H1 (cell line): ENCODE results near the gene SLC12A4. TPM values are rescaled to one million over a fixed set of nuclear protein-coding genes. Genes with fewer than 3 reads are reported as not detected.

Source experiments
- CTCF ChIA-PET: fragments of 300-600 bp; sonication (Branson Sonifier 250); formaldehyde crosslinking; loops from one replicate; lab custom pipeline; 2021; ENCODE audit not compliant: partially characterized antibody; lab: Charles Lee
- POLR2A ChIA-PET: fragments of 300-600 bp; sonication (Branson Sonifier 250); formaldehyde crosslinking; loops from one replicate; lab custom pipeline; 2021; ENCODE audit warnings: inconsistent platforms; ENCODE audit not compliant: partially characterized antibody; lab: Charles Lee
- DNase-seq, 2 experiments: peaks; one replicate each; pipeline versions ENCODE4 v3.0.0 to v3.0.0-alpha.2; 2010 to 2022; ENCODE audit warnings: low spot score in 2 of 2, low read depth in 1 of 2, mixed read lengths in 1 of 2
- FAIRE-seq: peaks from 2 replicates; lab custom pipeline; 2011; peaks lifted over from hg19 to GRCh38; lab: Jason Lieb, UNC
- H2AFZ ChIP-seq: 2 replicates; pipeline ENCODE4 v1.8.1; 2012; ENCODE audit warnings: low read length, inconsistent platforms
- H2AK5ac ChIP-seq: 2 replicates; pipeline ENCODE4 v1.6.1; 2013; ENCODE audit warnings: low read depth, low read length
- H2BK120ac ChIP-seq: replicated peaks from 2 replicates; pipeline ENCODE3; 2013; ENCODE audit warnings: low read depth, low read length, inconsistent platforms
- H2BK12ac ChIP-seq: 2 replicates; pipeline ENCODE4 v1.6.1; 2013; ENCODE audit warnings: low read depth, low read length
- H2BK15ac ChIP-seq: 2 replicates; pipeline ENCODE4 v1.6.1; 2013; ENCODE audit warnings: low read length
- H2BK20ac ChIP-seq: 2 replicates; pipeline ENCODE4 v1.6.1; 2013; ENCODE audit warnings: low read length
- H2BK5ac ChIP-seq: 2 replicates; pipeline ENCODE4 v1.6.1; 2013; ENCODE audit warnings: low read depth, low read length
- H3K14ac ChIP-seq: 2 replicates; pipeline ENCODE4 v1.6.1; 2013; ENCODE audit warnings: inconsistent platforms; ENCODE audit not compliant: insufficient read length
- H3K18ac ChIP-seq: 2 replicates; pipeline ENCODE4 v1.6.1; 2013; ENCODE audit warnings: low read length; ENCODE audit errors: extremely low read depth
- H3K23ac ChIP-seq: 2 replicates; pipeline ENCODE4 v1.6.1; 2013; ENCODE audit warnings: inconsistent platforms; ENCODE audit not compliant: insufficient read length
- H3K23me2 ChIP-seq: 2 replicates; pipeline ENCODE4 v1.6.1; 2013; ENCODE audit warnings: low read depth, low read length
- H3K27ac ChIP-seq: 2 replicates; pipeline ENCODE4 v1.6.1; 2011; ENCODE audit warnings: low read depth, low read length, inconsistent platforms
- H3K27me3 ChIP-seq, 4 experiments: replicated peaks in 1 of 4; 1 replicate in 1 of 4; 2 replicates in 3 of 4; pipeline versions ENCODE4 v1.6.1 to v1.8.1; 2011 to 2013; ENCODE audit warnings: low read length in 3 of 4, mild to moderate bottlenecking in 3 of 4, inconsistent platforms in 2 of 4, mixed read lengths in 2 of 4, moderate library complexity in 1 of 4; ENCODE audit not compliant: control insufficient read depth in 3 of 4, insufficient read depth in 3 of 4; ENCODE audit errors: extremely low read depth in 1 of 4
- H3K36me3 ChIP-seq, 4 experiments: 2 replicates each; pipeline versions ENCODE4 v1.6.1 to v1.8.1; 2011 to 2013; ENCODE audit warnings: mild to moderate bottlenecking in 4 of 4, low read length in 3 of 4, moderate library complexity in 2 of 4, control low read depth in 1 of 4, inconsistent platforms in 1 of 4; ENCODE audit not compliant: insufficient read depth in 4 of 4, control insufficient read depth in 2 of 4
- H3K4ac ChIP-seq: replicated peaks from 2 replicates; pipeline ENCODE3; 2013; ENCODE audit warnings: low read length, low read depth, mixed read lengths, inconsistent platforms; ENCODE audit not compliant: insufficient read length
- H3K4me1 ChIP-seq, 4 experiments: replicated peaks in 1 of 4; 1 replicate in 1 of 4; 2 replicates in 3 of 4; pipeline versions ENCODE4 v1.6.1 to v1.8.1; 2011 to 2013; ENCODE audit warnings: low read length in 3 of 4, inconsistent platforms in 2 of 4, mixed read lengths in 1 of 4; ENCODE audit not compliant: insufficient read depth in 4 of 4, control insufficient read depth in 3 of 4
- H3K4me2 ChIP-seq, 2 experiments: 2 replicates each; pipeline versions ENCODE4 v1.6.1 to v1.8.1; 2011 to 2013; ENCODE audit warnings: low read depth in 2 of 2, low read length in 2 of 2, control low read depth in 1 of 2, inconsistent platforms in 1 of 2, mild to moderate bottlenecking in 1 of 2; ENCODE audit not compliant: insufficient read depth in 1 of 2
- H3K4me3 ChIP-seq, 4 experiments: fragments of 200-600, 300-600 bp in 1 of 4; sonication (generic), shearing (Covaris generic), sonication (Bioruptor Twin) in 1 of 4; 2 replicates each; pipeline versions ENCODE4 v1.5.1 to v1.8.1; 2011 to 2016; ENCODE audit warnings: low read length in 4 of 4, low read depth in 3 of 4, control low read depth in 2 of 4, inconsistent platforms in 2 of 4, mild to moderate bottlenecking in 2 of 4, mixed read lengths in 1 of 4, moderate library complexity in 1 of 4; ENCODE audit not compliant: insufficient read depth in 2 of 4; ENCODE audit errors: extremely low read depth in 1 of 4
- H3K56ac ChIP-seq: replicated peaks from 2 replicates; pipeline ENCODE3; 2013; ENCODE audit warnings: low read depth, mild to moderate bottlenecking, mixed read lengths, low read length, inconsistent platforms; ENCODE audit not compliant: insufficient read length
- H3K79me1 ChIP-seq: 2 replicates; pipeline ENCODE4 v1.6.1; 2013; ENCODE audit warnings: low read depth, low read length, control low read depth
- H3K79me2 ChIP-seq, 2 experiments: 2 replicates each; pipeline versions ENCODE4 v1.6.1 to v1.8.1; 2012 to 2013; ENCODE audit warnings: low read length in 2 of 2, mild to moderate bottlenecking in 2 of 2, inconsistent platforms in 1 of 2; ENCODE audit not compliant: insufficient read depth in 2 of 2, control insufficient read depth in 1 of 2
- H3K9ac ChIP-seq, 4 experiments: replicated peaks in 1 of 4; 1 replicate in 1 of 4; 2 replicates in 3 of 4; pipeline versions ENCODE4 v1.6.1 to v1.8.1; 2011 to 2013; ENCODE audit warnings: low read depth in 3 of 4, low read length in 3 of 4, control low read depth in 2 of 4, mild to moderate bottlenecking in 2 of 4, moderate library complexity in 2 of 4, inconsistent platforms in 1 of 4; ENCODE audit errors: extremely low read depth in 1 of 4
- H3K9me3 ChIP-seq, 2 experiments: 2 replicates each; pipeline versions ENCODE4 v1.6.1 to v1.8.1; 2012 to 2013; ENCODE audit warnings: mild to moderate bottlenecking in 2 of 2, moderate library complexity in 2 of 2, control low read depth in 1 of 2, inconsistent platforms in 1 of 2, low read depth in 1 of 2, low read length in 1 of 2, mixed read lengths in 1 of 2; ENCODE audit not compliant: insufficient read depth in 2 of 2
- H4K20me1 ChIP-seq, 2 experiments: replicated peaks in 1 of 2; 2 replicates each; pipeline versions ENCODE3 to v1.8.1; 2011 to 2013; ENCODE audit warnings: inconsistent platforms in 2 of 2, low read length in 2 of 2, mild to moderate bottlenecking in 1 of 2; ENCODE audit not compliant: insufficient read depth in 2 of 2, control insufficient read depth in 1 of 2
- H4K5ac ChIP-seq: 2 replicates; pipeline ENCODE4 v1.6.1; 2013; ENCODE audit warnings: low read length, low read depth, mixed read lengths, inconsistent platforms; ENCODE audit not compliant: insufficient read length
- H4K8ac ChIP-seq: 2 replicates; pipeline ENCODE4 v1.8.0; 2013; ENCODE audit warnings: mild to moderate bottlenecking, moderate library complexity, low read length, inconsistent platforms; ENCODE audit not compliant: insufficient read depth; ENCODE audit errors: extremely low read depth
- H4K91ac ChIP-seq: replicated peaks from 2 replicates; pipeline ENCODE3; 2013; ENCODE audit warnings: low read length, mixed read lengths, inconsistent platforms; ENCODE audit not compliant: insufficient read length
- CBX5 ChIP-seq: fragments of 300-800, 300-1000 bp; sonication (generic); IDR thresholded peaks from 2 replicates; pipeline ENCODE4 v1.7.1; 2016; ENCODE audit warnings: antibody characterized with exemption, low read length, low read depth
- EGR1 ChIP-seq: IDR thresholded peaks from 2 replicates; pipeline ENCODE4 v1.6.1; 2011; ENCODE audit warnings: low read depth, low read length, borderline replicate concordance
- KDM4A ChIP-seq: IDR thresholded peaks from one replicate; pipeline ENCODE4 v1.7.1; 2012; ENCODE audit warnings: low read depth, mild to moderate bottlenecking, moderate library complexity, low read length, inconsistent platforms; ENCODE audit not compliant: severe bottlenecking
- KDM5A ChIP-seq: fragments of 200-600 bp; IDR thresholded peaks from 2 replicates; pipeline ENCODE4 v1.7.1; 2012; ENCODE audit warnings: mild to moderate bottlenecking, low read length, inconsistent platforms, mixed read lengths
- SP1 ChIP-seq: IDR thresholded peaks from 2 replicates; pipeline ENCODE4 v1.6.1; 2011; ENCODE audit warnings: low read depth, low read length
- SP2 ChIP-seq: IDR thresholded peaks from 2 replicates; pipeline ENCODE4 v1.6.1; 2012; ENCODE audit warnings: mild to moderate bottlenecking, low read length, inconsistent platforms
- TAF1 ChIP-seq: IDR thresholded peaks from 2 replicates; pipeline ENCODE4 v1.6.1; 2011; ENCODE audit warnings: mild to moderate bottlenecking, low read depth, low read length
- TBP ChIP-seq: IDR thresholded peaks from 2 replicates; pipeline ENCODE4 v1.6.1; 2011; ENCODE audit warnings: low read depth, low read length, improper control_type of control experiment
- WGBS, 2 experiments: shearing (Covaris generic) in 1 of 2; methylation state at CpG; one replicate each; pipeline versions ENCODE4 v1.1.6 to v1.1.7; 2013 to 2015; ENCODE audit warnings: low lambda C conversion rate in 2 of 2, mixed read lengths in 2 of 2, inconsistent platforms in 1 of 2, low coverage in 1 of 2, missing lambda C conversion rate in 1 of 2; ENCODE audit not compliant: insufficient replicate concordance in 2 of 2, insufficient coverage in 1 of 2, insufficient read length in 1 of 2; ENCODE audit errors: extremely low coverage in 1 of 2, missing lambda C conversion rate in 1 of 2; 5-methylcytosine and 5-hydroxymethylcytosine counted together
- polyA plus RNA-seq, 7 experiments: library from polyadenylated mRNA; depleted of rRNA in 3 of 7; stranded (reverse) in 5 of 7; unstranded in 2 of 7; fragments of >200 nt in 5 of 7; fragments of 200-250 nt in 2 of 7; gene quantifications; 1 replicate in 5 of 7; 2 replicates in 1 of 7; 4 replicates in 1 of 7; pipeline versions ENCODE4 v1.2.1 to v1.2.3, GENCODE V29; 2011 to 2013; ENCODE audit warnings: missing spikeins in 2 of 7, mixed read lengths in 2 of 7
- total RNA-seq: library from RNA; stranded (reverse); fragmentation: NEBNext Ultra II Directional; extraction: Animal tissue kit (Norgen Biotek cat#: 25700); gene quantifications from 2 replicates; pipeline ENCODE4 v1.2.1, GENCODE V29; 2021
- TF ChIP-seq, protein P1 (sequence below): IDR thresholded peaks from 2 replicates; pipeline ENCODE4 v1.6.1; 2011; ENCODE audit warnings: low read length, improper control_type of control experiment
- TF ChIP-seq, protein P2 (sequence below): IDR thresholded peaks from 2 replicates; pipeline ENCODE4 v1.6.1; 2012; ENCODE audit warnings: low read length, inconsistent platforms

Gene SLC12A4
- total and polyA plus RNA-seq, 2 of the 8 experiments (the other 6 are each of a cell fraction or from before 2014, with no cell fraction given): 41.3 to 49.3 TPM

DNA sequence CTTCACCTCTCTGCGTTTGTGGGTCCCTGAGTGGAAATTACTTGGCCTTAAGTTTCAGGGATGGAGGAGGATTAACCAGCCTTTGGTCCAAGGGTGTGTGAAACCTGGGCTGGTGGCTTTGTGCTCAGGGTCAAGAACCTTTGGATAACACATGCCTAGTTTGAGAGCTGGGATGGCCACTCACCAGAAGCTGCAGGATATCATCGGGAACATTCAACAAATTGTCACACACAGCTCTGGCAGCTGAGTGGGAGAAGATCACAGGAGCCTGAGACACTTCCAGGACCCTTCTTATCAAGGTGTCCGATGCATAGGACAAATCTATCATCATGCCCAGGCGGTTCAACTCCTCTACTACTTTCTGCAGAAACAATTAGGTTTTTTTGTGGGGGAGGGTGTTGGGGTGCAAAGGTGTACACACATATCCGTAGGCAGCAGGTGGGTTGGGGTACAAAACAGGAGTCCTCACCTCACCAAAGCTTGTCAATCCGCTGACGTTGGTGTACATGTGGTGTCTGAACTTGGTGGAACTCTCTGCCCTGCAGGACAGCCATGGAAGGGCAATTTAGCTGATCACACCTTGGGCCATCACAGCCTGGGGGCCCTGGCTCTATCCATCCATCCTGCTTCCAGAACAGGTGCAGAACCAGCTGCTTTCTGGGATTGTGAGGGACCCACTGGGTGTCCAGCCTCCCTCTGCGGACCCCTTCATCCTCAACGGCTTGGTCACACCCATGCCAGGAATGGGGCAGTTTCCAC is 9.2 kb upstream of the SLC12A4 start:
- no peaks in the 10 kb centered on the region for H3K79me1 ChIP-seq
- H3K27ac ChIP-seq: no peak overlapping the region
- H3K4me3 ChIP-seq: no peak overlapping the region
- H3K4ac ChIP-seq: no peak overlapping the region
- no peak overlapping the region for H2BK12ac ChIP-seq
- WGBS, 2 experiments: 83% methylated on average over 9 of the region's 9 CpGs; no CpG with 5 or more reads in 1 of the 2 experiments
- ChIA-PET CTCF (interaction anchor here (1.2 to 1.5 kb wide), 6 partner anchors 8 to 44 kb away, joined by 3 to 10 read pairs (median 4); no protein-coding TSS in a partner anchor), POLR2A (interaction anchor here (0.7 to 1.8 kb wide), 3 partner anchors 11 to 46 kb away, joined by 3 to 5 read pairs (median 3); partner anchors contain the start of genes DDX28 and DUS2)
- no peak overlapping the region for H3K56ac ChIP-seq
- H2BK5ac ChIP-seq: no peak overlapping the region
- no peaks in the 10 kb centered on the region; a peak in 1 of 8 replicates for H3K36me3 ChIP-seq
- H2AK5ac ChIP-seq: no peak overlapping the region
- no peak overlapping the region for H4K91ac ChIP-seq
- no peak overlapping the region for H4K5ac ChIP-seq
- H3K79me2 ChIP-seq: no peaks in the 10 kb centered on the region
- no peaks in the 10 kb centered on the region for H3K23me2 ChIP-seq
- H3K4me1 ChIP-seq: peaks cover 0 to 4% (median 0%) of the 10 kb centered on the region in 4 experiments; a peak in 3 of 7 replicates
- DNase-seq (no peak), FAIRE-seq (no peak)
- no peak overlapping the region for H4K8ac ChIP-seq
- no peak overlapping the region for H2BK120ac ChIP-seq
- no peak overlapping the region for H2BK20ac ChIP-seq
- H2BK15ac ChIP-seq: no peak overlapping the region
- H3K27me3 ChIP-seq: peaks cover 0 to 2% (median 0%) of the 10 kb centered on the region in 4 experiments; a peak in 2 of 7 replicates
- H2AFZ ChIP-seq: no peak overlapping the region
- H4K20me1 ChIP-seq: no peaks in the 10 kb centered on the region
- no peak overlapping the region for H3K23ac ChIP-seq
- no peaks in the 10 kb centered on the region; a peak in 1 of 4 replicates for H3K9me3 ChIP-seq
- no peak overlapping the region for H3K18ac ChIP-seq
- no peak overlapping the region for H3K14ac ChIP-seq
- no peak overlapping the region for H3K9ac ChIP-seq
- no peak overlapping the region for H3K4me2 ChIP-seq
- TF ChIP-seq, protein P1, sequence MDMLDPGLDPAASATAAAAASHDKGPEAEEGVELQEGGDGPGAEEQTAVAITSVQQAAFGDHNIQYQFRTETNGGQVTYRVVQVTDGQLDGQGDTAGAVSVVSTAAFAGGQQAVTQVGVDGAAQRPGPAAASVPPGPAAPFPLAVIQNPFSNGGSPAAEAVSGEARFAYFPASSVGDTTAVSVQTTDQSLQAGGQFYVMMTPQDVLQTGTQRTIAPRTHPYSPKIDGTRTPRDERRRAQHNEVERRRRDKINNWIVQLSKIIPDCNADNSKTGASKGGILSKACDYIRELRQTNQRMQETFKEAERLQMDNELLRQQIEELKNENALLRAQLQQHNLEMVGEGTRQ: no peak
- TF ChIP-seq, protein P2, sequence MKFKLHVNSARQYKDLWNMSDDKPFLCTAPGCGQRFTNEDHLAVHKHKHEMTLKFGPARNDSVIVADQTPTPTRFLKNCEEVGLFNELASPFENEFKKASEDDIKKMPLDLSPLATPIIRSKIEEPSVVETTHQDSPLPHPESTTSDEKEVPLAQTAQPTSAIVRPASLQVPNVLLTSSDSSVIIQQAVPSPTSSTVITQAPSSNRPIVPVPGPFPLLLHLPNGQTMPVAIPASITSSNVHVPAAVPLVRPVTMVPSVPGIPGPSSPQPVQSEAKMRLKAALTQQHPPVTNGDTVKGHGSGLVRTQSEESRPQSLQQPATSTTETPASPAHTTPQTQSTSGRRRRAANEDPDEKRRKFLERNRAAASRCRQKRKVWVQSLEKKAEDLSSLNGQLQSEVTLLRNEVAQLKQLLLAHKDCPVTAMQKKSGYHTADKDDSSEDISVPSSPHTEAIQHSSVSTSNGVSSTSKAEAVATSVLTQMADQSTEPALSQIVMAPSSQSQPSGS: no peak
- TF ChIP-seq KDM5A (no peak), CBX5 (no peak), SP1 (no peak), KDM4A (no peak), TAF1 (no peak), EGR1 (no peak), TBP (no peak), SP2 (no peak)
